ENCODE results near the gene C10orf71.

- TF ChIP-seq CTCF (IDR thresholded peaks at IDR 0.05): no peak
- TF ChIP-seq EZH2 (IDR thresholded peaks at IDR 0.05; ENCODE audit: borderline replicate concordance, insufficient read depth, low read depth, low read length, poor library complexity, severe bottlenecking): no peak
These were observed 3.1 kb downstream of the C10orf71 start for GRCh38 chr10:49302088-49302487.
